T-helper 1 cell treated with Interleukin-12 subunit alpha and Interleukin-12 subunit beta and Interleukin-4 antibody, amounts not matched to agents 30 ng/mL and 1 ng/mL, for 36 hours (primary cell): ENCODE data around the gene RRBP1. TPM values are rescaled to one million over a fixed set of nuclear protein-coding genes. Genes with fewer than 3 reads are reported as not detected.
"Not testable (repeated sequence)": the region's sequence is repeated elsewhere in the genome, so short reads cannot be mapped to it uniquely, and the experiment has no call there.

ENCODE experiments used
- intact Hi-C: fragments of 100-400 bp; cut with micrococcal nuclease; formaldehyde crosslinking; loops from one replicate; pipeline ENCODE4 v1.15.1; 2024
- total RNA-seq: library from RNA; stranded (reverse); gene quantifications from 2 replicates; pipeline ENCODE4 v1.2.3, GENCODE V29; 2022

The RRBP1 gene
- total RNA-seq, 1 donor from 2014 or later, result 77.1 TPM

- intact Hi-C loops, result loop anchor here (5.0 kb wide), 1 partner anchor 126 kb away; no protein-coding TSS in a partner anchor
Measured at GRCh38 chr20:17663486-17663885, 18.6 kb downstream of the RRBP1 start.

- intact Hi-C loops, result loop anchor here (5.0 kb wide), 1 partner anchor 126 kb away; no protein-coding TSS in a partner anchor
Measured at GRCh38 chr20:17663040-17663399, 19.0 kb downstream of the RRBP1 start.

GRCh38 chr20:17662333-17663039, 19.6 kb downstream of the RRBP1 start:
- intact Hi-C loops, result loop anchor here (5.0 kb wide), 1 partner anchor 125 kb away; no protein-coding TSS in a partner anchor

- intact Hi-C loops, result loop anchor here (5.0 kb wide), 1 partner anchor 124 kb away; no protein-coding TSS in a partner anchor
Measured at GRCh38 chr20:17661121-17661744, 20.8 kb downstream of the RRBP1 start.

- intact Hi-C loops, result loop anchor here (5.0 kb wide), 1 partner anchor 123 kb away; no protein-coding TSS in a partner anchor
Measured at GRCh38 chr20:17660667-17661066, 21.4 kb downstream of the RRBP1 start.

GRCh38 chr20:17659801-17660200, 22.2 kb downstream of the RRBP1 start:
- intact Hi-C loops, result loop anchor here (5.0 kb wide), 1 partner anchor 122 kb away; no protein-coding TSS in a partner anchor

- intact Hi-C loops, result not testable (repeated sequence)
Measured at GRCh38 chr20:17659344-17659743, 22.7 kb downstream of the RRBP1 start.

- intact Hi-C loops, result no loop called here
Measured at GRCh38 chr20:17658648-17658993, 23.4 kb downstream of the RRBP1 start.

GRCh38 chr20:17657898-17658647, 24.0 kb downstream of the RRBP1 start:
- intact Hi-C loops, result no loop called here

GRCh38 chr20:17657079-17657825, 24.8 kb downstream of the RRBP1 start:
- intact Hi-C loops, result no loop called here

- intact Hi-C loops, result no loop called here
Measured at GRCh38 chr20:17655865-17656479, 26.1 kb downstream of the RRBP1 start.

- intact Hi-C loops, result no loop called here
Measured at GRCh38 chr20:17655286-17655651, 26.8 kb downstream of the RRBP1 start.

- intact Hi-C loops, result no loop called here
Measured at GRCh38 chr20:17654649-17655285, 27.3 kb downstream of the RRBP1 start.

GRCh38 chr20:17653835-17654648, 28.0 kb downstream of the RRBP1 start:
- intact Hi-C loops, result no loop called here

GRCh38 chr20:17652411-17652810, 29.6 kb downstream of the RRBP1 start:
- intact Hi-C loops, result no loop called here

- intact Hi-C loops, result no loop called here
Measured at GRCh38 chr20:17651760-17652388, 30.2 kb downstream of the RRBP1 start.

GRCh38 chr20:17651129-17651759, 30.8 kb downstream of the RRBP1 start:
- intact Hi-C loops, result no loop called here

- intact Hi-C loops, result no loop called here
Measured at GRCh38 chr20:17650301-17651128, 31.5 kb downstream of the RRBP1 start.
